Measurements from ENCODE around the gene SPATA46. TPM values are rescaled to one million over a fixed set of nuclear protein-coding genes. Genes with fewer than 3 reads are reported as not detected.

The SPATA46 gene
- total RNA-seq, 1 donor from 2014 or later = not detected

GRCh38 chr1:162390396-162391185, 13.9 kb upstream of the SPATA46 start:
- DNase-seq = no peak

GRCh38 chr1:162389971-162390370, 13.3 kb upstream of the SPATA46 start:
- no peak for DNase-seq

DNA sequence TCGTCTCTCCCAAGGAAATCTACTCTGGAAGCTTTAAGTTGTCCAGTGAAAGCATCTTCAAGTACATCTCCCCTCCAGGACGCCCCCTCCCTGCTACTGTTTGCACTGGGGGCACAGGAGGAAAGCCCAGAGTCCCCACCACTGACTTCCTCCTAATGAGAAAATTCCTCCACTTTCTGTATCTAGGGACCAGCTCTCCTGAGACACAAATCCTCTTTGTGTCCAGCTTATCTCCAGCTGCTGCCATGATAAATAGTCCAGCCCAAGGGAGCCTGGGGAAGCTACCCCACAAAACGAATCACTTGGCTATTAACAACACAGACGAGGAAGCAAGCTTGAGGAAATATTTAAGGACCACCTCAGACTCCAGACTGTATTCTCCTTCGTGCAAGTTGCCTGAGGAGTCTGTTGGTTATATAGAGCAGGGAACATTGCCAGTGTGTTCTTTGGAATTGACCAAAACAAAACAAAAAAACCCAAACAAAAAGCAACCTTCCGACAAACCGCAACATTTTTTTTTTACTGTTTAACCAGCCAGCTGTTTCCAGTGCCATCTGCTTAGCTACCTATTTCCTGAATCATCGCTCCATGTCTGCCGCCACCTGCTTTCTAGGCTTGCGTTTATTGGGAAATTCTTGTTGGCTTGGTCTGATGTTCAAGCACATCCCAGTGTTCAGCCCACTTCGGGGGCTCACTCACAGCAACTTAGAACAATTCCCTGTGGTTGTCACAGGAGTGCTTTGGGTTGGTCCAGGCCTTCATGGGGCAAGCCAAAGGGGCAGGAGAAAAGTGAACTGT, 12.6 kb upstream of the SPATA46 start:
- no peak for DNase-seq

DNA sequence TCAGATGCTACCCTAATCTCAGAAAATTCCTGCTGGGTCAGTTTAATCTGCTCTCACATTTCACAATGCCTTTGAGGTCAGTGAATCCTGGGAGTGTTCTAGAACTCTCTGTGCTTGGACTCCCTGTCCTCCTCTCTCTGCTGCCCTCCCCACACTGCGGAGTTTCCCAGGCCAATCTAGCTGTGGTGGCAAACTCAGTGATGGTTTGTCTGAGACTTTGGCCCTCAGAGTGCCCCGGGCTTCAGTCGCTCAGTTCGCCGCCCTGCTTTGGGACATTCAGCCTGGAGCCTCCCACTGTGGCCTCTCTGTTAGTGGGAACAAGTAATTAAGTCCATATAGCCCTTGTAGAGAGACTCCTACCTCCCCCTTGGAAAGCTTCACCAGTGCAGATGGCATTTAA, 12.0 kb upstream of the SPATA46 start:
- no peak for DNase-seq

GRCh38 chr1:162388083-162388594, 11.5 kb upstream of the SPATA46 start:
- DNase-seq = no peak

DNA sequence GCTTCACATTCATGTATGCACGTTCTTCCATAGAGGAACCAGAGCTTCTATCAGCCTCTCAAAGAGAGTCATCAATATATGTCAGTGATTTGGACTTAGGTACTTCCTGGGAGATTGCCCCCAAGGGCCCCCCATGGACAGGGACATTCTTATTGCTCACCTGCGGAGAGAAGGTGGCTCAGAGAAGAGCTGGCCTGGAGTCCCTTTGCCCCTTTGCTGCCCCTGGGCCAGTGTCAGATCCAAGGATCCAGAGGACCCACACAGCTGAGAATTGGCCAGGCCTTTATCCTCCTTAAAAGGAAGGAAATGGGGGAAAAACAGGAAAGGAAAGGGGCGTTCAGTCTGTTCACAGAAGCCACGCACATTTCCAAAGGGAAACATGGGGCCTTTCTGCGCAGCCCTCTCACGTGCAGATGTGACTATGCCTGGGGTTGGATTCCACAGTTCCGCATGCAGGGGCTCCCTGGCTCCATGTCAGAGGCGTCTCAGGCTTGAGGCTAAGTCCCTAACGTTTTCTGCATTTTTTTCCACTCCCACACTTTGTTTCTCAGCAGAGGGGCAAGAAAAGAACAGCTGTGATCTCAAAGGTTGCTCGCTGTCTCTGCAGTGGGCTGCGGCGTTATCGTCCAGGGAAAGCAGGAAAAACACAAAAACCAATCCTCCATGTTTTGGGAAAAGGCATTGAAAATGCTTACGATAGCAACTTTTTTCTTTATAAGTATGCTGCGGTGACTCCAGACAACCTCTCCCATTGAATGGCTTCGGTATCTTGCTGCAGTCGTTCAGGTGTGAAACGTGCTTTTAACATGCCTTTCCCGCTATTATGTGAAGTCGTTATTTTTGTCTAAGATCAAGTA, 10.8 kb upstream of the SPATA46 start:
- no peak for DNase-seq

GRCh38 chr1:162386292-162387225, 9.9 kb upstream of the SPATA46 start:
- DNase-seq = no peak

- no peak for DNase-seq
Observed at GRCh38 chr1:162385702-162386101, 9.0 kb upstream of the SPATA46 start.

- no peak for DNase-seq
Observed at GRCh38 chr1:162385280-162385623, 8.6 kb upstream of the SPATA46 start.

- no peak for DNase-seq
Observed at GRCh38 chr1:162384601-162385279, 8.1 kb upstream of the SPATA46 start.

DNA sequence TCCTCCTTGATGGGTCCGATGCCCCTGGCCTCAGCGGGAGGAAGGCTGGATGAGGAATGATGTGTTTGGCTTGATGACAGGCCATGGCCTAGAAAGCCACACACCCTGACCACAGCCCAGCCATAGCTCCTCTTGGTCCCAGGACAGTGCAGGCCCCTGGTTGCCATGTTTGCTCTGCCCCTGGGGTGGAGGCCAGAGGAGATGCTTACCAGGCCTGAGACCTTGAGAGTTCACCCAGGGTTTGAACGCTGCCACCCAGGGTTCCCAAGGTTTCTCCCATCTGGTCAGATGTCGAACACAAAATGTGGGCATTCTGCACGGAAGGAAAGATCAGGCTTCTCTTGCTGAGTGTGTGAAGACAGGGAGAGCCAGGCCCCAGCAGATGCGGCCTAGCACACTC, 7.5 kb upstream of the SPATA46 start:
- DNase-seq = no peak

DNA sequence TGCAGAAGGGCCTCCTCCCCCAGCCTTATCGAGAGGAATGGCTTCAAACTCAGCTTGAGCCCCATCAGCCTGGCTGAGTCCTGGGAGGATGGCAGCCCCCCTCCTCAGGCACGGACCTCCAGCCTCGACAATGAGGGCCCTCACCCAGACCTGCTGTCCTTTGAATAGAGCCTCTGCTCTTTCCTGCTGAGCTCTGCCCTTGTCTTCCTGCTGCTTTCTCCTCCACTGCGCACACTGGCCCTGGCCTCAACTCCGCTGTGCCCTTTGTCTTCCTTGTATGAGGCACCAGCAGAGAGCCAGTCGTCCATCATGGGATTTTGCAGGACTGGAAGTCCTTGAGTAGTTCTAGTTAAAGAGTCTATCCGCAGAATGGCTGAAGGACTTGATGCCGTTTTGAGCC, 6.9 kb upstream of the SPATA46 start:
- DNase-seq = no peak

- no peak for DNase-seq
Observed at GRCh38 chr1:162383091-162383490, 6.4 kb upstream of the SPATA46 start.

- DNase-seq = no peak
Observed at GRCh38 chr1:162381941-162382750, 5.5 kb upstream of the SPATA46 start.

GRCh38 chr1:162381383-162381782, 4.7 kb upstream of the SPATA46 start, which contains the start of gene C1orf226:
Gene C1orf226, plus strand, starts transcription at chr1:162381728. Its CDS starts 174 bp downstream, at chr1:162381902.
- no peak for DNase-seq

DNA sequence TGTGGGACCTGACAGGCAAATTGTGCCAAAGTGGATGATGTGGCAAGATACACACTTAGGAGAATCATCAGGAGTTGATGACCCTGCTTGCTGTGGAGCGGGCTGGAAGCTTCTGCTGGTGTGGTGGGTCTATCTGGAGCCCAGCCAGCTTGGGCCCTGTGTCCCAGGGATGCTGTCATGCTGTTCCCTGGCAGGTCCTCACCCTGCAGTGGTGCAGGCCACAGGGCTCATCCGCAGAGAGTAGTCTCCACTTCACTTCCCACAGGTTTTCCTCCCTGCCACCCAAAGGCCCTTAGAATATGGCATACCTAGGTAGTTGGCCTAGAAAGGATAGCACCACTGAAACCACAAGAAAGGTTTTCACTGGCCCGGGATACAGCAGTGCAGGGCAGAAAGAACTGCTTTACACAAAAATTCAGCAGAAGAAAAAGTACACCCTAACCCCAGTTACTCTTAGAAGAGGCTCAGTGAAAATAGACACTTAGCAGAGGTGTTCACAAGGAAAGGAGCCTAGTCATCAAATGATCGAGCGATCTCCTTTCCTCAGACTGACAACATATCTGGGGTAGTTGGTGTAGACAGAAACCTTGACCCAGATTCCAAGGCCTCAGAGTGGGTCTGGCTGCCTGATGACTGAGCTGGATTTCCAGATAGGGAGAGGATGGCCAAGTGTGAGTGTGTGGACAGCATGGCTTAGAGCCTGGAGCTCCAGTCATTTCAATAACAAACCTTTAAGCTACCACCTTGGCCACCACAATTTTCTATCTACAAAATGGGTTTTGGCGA, 3.6 kb upstream of the SPATA46 start:
- DNase-seq = no peak

GRCh38 chr1:162375463-162375862, 1.2 kb downstream of the SPATA46 start:
- no peak for DNase-seq

GRCh38 chr1:162374406-162374805, 2.2 kb downstream of the SPATA46 start:
- no peak for DNase-seq
